ENCODE data around the gene GLA.

The GLA gene

DNA sequence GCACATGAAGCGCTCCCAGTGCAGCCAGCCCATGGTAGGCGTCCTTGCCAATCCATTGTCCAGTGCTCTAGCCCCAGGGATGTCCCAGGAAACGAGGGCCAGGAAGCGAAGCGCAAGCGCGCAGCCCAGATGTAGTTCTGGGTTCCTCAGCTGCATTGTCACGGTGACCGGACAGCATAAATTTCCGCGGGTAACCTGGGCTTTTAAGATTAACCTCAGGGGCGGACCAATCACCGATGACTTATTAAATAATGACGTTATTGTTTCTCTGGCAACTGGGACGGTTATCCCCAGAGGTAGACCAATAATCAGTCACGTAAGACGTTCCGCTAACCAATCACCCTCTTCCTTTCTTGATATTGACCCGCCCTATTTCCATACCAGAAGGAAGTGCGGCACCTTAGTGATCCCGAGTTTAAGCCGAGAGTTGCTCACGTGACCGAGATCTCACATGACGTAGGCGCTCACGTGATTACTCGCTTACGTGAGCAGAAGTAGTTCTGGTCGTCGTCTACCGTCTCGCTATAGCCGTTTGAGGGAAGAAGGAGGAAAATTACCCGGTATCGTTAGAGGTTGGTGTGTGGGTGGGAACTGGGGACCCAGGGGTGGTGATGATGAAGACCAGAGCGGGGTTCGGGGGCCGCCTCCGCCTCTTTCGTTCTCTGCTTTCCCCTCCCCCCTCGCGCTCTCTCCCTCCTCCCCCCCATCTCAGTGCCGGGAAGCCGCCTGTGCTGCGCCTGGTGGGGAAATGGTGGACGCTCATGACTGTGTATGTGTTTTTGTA, at the start of gene GLA, which contains the start of gene HNRNPH2:
Gene GLA (minus strand): TSS at position 178 of the 784 bp plus-strand sequence. CDS start 22 bp downstream, at position 156.
Gene HNRNPH2 (plus strand): TSS at position 475 of the 784 bp plus-strand sequence. CDS start 3,767 bp downstream, outside the sequence.
- peak; percentile 87 for DNase-seq

- no peak for DNase-seq
Measured at GRCh38 chrX:101452056-101452455, 44.3 kb upstream of the GLA start.

DNA sequence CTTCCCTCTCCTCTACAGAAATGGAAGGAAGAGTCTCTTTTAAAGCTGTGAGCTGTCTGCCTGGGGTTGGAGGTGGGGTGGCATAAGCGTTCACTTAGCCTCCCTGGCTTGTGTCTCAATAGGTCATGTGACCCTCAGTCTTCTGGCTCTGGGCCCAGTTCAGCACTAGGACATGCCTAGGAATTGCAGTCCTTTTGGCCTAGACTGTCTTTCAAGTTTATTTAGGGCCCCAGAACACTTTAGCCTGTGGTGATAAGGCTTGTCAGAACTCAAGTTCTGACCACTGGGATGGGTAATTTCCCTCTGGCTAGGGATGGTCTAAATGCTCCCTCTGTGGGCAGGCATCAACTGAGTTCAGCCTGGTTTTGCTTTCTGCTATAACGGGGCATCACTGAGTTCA, 43.2 kb upstream of the GLA start:
- DNase-seq: no peak

DNA sequence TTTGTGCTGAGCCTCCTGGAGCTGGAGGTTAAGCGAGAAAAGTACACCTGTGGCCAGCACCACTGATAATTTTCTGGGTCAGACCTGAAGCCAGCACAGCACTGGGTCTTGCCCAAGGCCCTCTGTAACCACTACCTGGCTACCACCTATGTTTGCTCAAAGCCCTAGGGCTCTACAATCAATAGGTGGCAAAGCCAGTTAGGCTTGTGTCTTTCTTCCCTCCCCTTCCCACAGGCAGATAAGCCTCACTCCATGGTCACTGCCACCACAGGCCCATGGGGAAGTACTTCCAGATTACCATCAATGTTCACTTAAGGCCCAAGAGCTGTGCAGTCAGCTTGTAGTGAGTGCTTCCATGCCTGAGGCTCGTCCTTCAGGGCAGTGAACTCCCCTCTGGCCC, 42.4 kb upstream of the GLA start:
- DNase-seq: no peak

DNA sequence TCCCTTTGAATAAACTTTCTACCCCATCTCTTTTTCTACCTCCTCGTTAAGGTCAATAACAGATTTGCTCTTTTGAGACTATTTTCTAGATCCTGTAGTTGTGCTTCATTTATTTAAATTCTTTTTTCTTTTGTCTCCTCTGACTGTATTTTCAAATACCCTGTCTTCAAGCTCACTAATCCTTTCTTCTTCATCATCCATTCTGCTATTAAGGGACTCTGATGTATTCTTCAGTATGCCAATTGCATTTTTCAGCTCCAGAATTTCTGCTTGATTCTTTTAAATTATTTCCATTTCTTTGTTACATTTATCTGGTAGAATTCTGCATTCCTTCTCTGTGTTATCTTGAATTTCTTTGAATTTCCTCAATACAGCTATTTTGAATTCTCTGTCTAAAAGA, 41.6 kb upstream of the GLA start:
- DNase-seq: no peak

GRCh38 chrX:101442085-101442484, 34.4 kb upstream of the GLA start:
- DNase-seq: no peak

DNA sequence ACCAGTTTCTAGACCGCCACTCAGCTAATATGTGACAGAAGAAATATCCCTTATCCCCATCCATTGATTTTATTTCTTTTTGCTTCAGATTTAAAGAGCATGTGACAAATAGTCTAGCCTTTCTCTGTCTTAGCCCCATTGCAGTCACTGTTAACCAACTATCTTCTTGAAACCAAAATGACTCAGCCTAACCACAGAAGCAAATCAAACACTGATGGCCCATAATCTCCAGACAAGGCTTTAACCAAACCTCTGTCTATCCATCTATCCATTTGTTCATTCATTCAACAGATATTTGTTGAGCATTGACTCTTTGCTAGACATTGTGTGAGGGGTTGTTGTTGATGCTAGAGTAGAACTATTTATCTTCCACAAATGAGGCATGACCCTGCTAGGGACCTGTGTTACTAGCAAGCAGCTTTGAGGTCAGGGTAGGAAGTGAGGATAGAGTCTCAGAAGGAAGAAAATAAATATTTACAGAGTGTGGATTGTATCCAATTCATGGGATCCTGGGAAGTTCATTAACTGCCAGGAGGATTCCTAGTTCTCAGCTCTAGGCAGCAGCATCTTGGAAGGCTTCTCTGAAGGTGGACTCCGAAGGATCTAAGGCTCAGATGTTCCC, 22.8 kb upstream of the GLA start:
- DNase-seq: no peak

DNA sequence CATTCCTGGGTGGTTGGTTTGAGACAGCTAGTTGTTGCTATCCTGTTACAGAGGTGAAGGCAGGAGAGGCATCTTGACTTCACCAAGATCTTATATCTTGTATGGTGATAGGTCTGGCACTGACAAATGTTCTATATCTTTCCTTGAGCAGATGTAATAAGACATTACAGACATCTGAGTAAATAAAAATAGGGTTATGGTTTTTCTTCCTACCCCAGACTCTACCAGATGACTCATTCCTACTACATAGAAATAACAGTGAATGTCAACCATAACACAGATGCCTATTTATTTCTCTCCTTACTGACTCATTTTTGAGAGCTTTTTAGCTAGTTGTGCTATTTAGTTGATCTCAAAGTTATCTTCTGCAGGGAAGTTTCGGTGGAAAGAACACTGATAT, 22.2 kb upstream of the GLA start:
- DNase-seq: no peak

- DNase-seq: no peak
Measured at GRCh38 chrX:101427954-101428353, 20.2 kb upstream of the GLA start.

DNA sequence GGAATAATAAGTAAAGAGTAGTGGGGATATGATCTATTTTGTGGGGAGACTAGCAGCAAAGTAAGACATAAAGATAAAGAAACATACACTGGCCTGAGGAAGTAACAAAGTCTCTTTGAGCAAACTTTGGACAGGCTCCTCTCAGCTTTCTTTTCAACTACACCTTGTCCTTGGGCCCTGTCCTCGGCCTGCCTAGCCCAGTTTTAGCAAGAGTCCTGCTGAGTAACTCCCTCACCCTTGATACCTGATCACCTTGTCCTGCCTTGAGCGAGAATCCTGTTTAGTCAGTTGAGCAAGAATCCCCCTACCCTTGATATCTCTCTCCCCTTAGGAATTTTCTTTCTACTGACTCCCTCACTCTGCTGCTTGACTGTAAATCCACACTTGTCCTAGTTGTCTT, 11.8 kb upstream of the GLA start:
- DNase-seq: no peak

DNA sequence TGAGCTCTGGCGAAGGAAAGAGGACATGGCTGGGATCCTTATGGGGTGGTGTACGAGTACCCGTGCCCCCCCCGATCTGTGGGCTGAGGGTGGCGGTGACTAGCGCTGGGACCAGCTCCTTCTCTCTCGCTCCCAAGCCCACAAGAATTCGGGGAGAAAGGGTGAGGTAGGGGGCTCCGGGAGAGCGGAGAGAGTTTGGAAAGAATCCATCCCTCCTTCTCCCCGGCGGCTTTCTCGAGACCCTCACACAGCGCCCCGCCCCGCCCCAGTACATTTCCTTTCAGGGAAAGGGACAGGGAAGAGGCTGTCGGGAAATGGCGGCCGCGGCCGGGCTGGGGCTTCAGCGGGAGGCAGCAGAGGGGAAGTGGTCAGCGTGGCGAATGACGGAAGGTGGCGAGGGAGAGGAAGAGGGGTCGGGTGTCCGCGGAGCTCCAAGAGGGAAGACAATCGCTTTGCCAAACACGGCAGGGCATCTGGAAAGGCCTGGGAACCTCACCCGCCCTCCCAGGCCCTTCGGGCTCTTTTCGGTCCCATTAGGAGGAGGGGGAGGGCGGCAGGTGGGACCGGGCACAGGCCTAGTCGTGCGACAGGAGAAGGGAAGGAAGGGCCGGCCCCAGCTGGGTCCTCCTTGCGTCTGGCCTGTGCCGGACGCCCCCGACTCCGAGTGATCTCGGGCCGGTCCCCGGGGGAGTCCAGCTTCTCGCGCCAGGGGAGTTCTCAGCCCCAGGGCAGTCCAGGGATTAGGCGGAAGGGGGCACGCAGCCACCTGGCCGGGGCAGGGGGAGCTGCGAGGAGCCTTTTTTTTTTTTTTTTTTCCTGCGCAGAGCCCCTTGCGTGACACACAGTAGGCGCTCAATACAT, 10.5 kb upstream of the GLA start:
- peak; percentile 74 for DNase-seq

DNA sequence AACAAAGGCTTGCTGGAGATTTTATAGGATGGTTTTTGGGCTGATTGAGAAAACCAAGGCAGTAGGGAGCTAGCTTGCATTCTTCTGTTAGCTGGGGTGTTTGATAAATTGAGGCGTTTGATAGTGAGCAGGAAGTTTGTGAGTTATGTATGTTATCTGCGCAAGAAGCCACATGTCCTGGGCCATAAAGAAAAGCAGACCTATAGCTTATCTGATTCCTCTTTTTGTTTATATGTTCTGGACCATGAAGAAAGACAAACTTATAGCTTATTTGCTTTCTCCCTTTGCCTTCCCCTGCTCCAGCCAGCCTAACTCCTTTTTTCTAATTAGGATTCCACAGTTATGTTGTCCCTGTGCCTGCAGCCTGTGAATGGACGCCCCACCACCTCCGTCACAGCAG, 9.5 kb upstream of the GLA start:
- DNase-seq: no peak

DNA sequence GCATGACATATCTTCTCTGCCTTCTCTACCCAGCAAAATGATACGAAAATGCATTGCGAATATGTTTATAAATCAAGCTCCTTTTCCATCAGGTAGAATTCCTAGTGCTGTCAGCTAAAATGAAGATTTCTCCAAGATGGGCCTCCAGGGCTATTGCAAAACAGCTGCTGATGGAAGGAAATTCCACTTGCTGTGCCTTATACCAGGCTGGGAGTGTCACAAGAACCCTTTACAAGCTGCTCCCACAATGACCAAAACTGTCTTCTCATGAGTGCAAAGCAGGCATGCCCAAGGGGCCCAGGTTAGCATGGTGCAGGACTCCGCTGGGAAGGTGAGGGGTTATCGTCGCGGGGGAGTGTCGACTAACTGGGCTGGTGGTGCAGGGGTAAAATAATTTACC, 9.0 kb upstream of the GLA start:
- DNase-seq: no peak

GRCh38 chrX:101415180-101416145, 7.7 kb upstream of the GLA start:
- DNase-seq: no peak

DNA sequence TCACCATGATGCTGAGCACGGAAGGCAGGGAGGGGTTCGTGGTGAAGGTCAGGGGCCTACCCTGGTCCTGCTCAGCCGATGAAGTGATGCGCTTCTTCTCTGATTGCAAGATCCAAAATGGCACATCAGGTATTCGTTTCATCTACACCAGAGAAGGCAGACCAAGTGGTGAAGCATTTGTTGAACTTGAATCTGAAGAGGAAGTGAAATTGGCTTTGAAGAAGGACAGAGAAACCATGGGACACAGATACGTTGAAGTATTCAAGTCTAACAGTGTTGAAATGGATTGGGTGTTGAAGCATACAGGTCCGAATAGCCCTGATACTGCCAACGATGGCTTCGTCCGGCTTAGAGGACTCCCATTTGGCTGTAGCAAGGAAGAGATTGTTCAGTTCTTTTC, 4.3 kb upstream of the GLA start:
- no peak for DNase-seq

GRCh38 chrX:101410461-101410860, 2.7 kb upstream of the GLA start:
- DNase-seq: no peak

DNA sequence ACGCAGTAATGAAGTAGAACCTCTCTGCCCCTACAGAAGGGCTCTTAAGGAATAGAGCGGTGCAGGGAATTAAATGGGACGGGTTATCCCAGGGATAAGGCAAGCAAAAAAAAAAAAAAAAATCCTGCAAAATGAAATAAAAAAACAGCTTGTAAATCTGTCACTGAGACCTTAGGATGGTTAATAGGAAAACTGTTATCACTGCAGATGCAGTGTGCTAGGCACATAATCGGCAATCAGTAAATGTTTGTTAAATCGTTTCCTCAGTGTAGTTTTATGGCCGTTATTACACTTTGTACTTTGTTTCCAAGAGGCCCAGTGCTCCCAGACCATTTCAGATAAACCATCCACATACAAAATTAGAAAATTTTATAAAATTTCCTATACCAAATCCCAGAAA, 1.3 kb upstream of the GLA start:
- DNase-seq: no peak

GRCh38 chrX:101408532-101408841, 762 bp upstream of the GLA start:
- no peak for DNase-seq

GRCh38 chrX:101407167-101407747, 468 bp downstream of the GLA start:
- no peak for DNase-seq

- no peak for DNase-seq
Measured at GRCh38 chrX:101399825-101400224, 7.9 kb downstream of the GLA start.

- DNase-seq: no peak
Measured at GRCh38 chrX:101398694-101399093, 9.0 kb downstream of the GLA start.

GRCh38 chrX:101397779-101398178, 9.9 kb downstream of the GLA start:
- DNase-seq: no peak

Measured in activated CD8-positive, alpha-beta memory T cell treated with anti-CD3 and anti-CD28 coated beads, Interleukin-2, amount 50 U/mL, for 48 hours (primary cell).